Superior temporal gyrus (tissue), 1 donor: Measurements from ENCODE around the gene FAM187B.
A peak's percentile ranks its signal among the peaks of the same experiment; 100 is the strongest.
"Not testable (repeated sequence)": the region's sequence is repeated elsewhere in the genome, so short reads cannot be mapped to it uniquely, and the experiment has no call there.

Experiments
- DNase-seq: peaks from one replicate; pipeline ENCODE4 v3.0.0-alpha.2; 2016; ENCODE audit errors: extremely low spot score

Gene FAM187B

DNA sequence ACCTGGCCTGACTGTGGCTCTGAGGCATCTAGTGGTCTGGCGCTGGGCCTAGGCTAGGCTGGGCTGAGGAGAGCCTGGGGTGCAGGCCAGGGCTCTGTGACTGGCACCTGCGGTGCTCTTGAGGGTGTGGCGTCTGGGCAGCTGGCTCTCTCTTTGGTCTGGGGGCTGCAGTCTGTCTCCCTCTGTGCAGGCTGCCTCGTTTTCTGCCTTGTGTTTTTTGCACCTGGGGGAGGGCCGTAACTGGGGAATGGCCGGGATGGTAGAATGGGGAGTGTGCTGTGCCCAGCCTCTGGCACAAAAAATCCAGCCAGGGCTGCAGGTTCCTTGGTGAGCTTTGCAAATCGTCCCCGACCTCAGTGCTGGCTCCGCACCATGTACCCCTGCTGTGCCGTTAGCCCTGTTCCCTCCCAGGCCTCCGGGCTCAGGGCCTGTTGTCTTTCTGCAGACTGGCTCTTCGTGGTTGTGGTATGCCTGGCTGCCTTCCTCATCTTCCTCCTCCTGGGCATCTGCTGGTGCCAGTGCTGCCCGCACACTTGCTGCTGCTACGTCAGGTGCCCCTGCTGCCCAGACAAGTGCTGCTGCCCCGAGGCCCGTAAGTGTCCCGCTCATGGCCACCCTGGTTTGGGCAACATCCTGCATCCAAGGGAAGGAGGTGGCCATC lies 33.7 kb upstream of the FAM187B start:
- DNase-seq: no peak

DNA sequence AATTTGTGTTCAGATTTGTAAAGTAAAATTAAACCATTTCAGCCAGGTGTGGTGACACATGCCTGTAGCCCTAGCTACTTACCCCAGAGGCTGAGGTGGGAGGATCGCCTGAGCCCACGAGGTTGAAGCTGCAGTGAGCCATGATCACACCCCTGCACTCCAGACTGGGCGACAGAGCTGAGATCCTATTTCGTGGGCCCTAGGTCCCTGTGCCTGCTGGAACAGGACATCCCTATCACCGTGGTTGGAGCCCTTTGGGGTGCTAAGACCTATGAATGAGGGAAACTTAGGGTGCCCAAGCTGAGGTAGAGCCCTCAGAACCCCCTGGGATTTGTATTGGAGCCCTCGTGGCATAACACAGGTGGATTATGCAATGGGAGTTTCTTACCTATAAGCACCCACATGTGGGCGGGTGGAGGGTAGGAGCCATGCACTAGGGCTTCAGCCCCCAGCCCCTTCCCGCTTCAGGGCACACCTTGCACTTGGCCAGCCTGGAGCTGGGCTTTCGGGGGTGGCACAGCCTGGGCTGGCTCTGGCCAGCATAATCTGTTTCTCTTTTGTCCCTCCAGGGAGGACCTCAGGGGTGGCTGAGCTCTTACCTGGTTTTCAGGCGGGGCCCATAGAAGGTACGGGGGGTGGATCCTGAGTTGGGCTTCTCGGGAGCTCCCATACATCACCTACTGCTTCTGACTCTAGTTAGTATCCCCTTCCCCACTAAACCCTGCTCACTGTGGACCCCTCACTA lies 33.0 kb upstream of the FAM187B start:
- no peak for DNase-seq

DNA sequence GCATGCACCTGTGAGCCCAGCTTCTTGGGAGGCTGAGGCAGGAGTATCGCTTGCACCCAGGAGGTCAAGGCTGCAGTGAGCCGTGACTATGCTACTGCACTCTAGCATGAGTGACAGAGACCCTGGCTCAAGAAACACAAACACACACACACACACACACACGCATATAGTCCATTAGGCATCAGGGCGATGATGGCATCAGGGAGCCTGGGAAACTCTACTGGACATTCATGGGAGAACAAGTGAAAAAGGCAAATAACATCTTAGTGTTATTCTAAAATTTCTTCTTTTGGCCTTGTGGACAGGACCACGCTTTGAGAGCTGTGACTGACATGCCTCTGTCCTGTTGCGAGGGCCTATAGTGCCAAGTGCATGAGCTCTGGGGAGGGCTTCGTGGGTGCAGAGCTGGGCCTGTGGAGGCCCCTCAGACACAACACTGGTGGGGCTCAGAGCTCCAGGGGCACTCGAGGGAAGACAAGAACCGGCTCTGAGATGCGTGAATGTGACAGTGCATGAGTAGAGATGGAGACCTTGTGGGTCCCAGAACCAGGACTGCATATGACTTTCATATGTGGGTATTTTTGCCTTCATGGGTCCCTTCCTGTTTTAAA lies 32.3 kb upstream of the FAM187B start:
- DNase-seq: no peak

DNA sequence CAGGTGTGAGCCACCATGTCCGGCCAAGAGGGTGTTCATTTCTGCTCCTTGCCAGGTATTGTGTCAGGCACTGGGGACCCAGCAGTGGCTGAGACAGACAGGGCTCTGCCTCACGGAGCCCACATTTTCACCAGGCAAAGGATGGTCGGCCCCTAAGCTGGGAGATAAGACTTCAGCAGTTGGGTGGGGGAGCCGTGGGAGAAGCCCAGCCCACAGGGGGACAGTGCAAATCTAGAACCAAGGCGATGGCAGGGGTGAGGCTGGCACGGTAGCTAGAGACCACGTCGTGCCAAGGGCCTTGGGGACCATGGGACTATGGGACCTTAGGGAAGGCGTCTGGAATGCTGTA lies 28.5 kb upstream of the FAM187B start:
- DNase-seq: no peak

DNA sequence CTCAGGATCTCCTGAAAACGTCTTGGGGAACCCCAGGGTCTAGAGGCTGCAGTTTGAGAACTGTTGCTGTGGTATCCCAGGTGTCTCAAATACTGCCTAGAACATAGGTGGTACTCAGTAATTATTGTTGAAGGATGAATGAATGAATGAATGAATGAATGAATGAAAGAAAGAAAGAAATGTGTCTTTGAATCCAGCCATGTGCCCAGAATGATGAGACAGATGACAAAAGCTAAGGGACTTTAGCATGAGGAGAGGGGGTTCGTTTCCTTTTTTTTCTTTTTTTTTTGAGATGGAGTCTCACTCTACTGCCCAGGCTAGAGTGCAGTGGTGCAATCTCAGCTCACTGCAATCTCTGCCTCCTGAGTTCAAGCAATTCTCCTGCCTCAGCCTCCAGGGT lies 28.0 kb upstream of the FAM187B start:
- DNase-seq: no peak

DNA sequence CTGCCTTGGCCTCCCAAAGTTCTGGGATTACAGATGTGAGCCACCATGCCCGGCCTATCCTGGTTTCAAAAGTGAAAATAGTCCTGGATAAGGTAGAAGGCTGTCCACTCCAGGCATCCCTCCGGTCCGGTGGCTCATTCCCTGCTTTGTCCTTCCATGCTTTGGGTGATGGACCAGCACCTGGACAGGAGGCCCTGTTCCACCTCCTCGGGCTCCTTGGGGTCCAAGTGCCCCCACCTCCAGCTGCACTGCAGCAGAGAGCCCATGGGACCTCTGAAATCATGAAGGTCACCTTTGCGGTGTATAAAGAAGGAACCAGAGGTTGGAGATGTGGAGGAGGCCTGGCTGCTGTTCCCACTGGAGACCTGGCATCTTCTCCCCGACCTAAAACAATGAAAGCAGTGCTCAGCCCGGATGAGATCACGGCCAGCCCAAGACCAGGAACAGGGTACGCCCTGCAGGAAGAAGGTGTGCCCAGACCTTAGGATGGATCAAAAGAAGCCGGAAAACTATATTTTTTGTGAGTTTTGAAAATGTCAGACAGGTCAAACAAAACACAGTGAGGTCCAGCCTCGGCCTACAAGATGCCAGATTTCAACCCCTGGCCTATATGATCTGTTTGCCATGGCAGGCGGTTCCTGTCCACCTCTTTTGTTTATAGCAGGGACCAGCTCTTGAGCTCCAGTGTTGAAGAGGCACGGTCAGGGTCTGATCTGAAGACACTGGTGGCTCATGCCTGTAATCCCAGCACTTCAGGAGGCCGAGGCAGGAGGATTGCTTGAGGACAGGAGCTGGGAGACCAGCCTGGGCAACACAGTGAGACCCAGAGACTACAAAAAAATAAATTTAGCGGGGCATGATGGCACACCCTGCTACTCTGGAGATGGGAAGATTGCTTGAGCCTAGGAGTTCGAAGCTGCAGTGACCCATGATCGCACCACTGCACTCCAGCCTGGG lies 26.1 kb upstream of the FAM187B start:
- DNase-seq: no peak

DNA sequence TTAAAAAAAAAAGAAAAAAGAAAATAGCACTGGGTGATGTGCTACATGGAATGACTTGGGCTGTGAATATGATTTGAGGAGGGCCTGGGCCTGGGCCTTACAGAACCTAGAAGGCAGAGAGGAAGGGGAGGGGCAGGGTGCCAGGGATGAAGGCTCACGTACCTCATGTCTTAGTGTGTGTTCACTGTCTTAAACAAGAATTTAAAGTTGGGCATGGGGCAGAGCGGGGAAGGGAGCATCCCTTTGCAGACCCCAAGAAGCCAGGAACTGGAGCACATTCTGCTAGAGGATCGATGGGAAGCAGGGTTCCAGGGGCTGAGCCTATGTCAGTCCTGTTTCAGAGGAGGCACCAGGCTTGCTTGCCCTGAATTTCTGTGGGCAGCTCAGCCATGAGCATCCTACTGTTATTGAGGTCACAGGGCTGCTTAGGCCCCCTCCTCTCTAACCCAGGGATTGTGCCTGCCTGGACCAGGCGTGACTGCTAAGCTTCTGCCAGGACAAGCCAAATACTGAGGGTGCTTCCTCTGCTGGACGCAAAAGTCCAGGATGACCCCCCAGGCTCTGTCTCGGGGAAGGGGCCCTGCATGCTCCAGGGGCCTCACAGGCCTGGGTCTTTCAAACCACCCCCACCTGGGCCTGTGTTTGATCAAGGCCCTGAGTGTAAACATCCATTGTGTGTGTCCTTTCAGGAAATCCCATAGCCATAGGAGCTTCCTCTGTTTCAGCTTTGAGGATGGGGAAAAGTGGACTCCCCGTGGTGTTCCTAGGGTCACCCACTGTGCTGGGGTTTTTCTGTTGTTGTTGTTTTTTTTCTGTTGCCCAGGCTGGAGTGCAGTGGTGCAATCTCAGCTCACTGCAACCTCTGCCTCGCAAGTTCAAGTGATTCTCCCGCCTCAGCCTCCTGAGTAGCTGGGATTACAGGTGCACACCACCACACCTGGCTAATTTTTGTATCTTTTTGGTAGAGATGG lies 25.1 kb upstream of the FAM187B start:
- no peak for DNase-seq

DNA sequence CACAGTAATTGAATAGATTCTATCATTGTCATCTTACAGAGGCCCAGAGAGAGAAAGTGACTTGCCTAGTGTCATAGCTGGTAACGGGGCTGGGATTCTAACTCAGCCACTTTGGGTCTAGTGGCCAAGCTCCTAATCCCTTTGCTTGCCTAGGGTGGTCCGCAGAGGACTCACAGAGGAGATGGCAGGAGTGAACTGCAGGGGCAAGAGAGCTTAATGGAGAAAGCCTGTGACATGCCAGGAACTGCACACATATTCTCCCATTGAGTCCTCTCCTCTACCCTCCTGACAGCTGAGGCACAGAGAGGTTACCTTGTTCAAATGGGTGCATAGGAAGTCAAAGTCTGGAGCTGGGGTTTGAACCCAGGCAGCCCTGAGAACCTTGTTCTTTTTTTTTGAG lies 22.9 kb upstream of the FAM187B start:
- no peak for DNase-seq

DNA sequence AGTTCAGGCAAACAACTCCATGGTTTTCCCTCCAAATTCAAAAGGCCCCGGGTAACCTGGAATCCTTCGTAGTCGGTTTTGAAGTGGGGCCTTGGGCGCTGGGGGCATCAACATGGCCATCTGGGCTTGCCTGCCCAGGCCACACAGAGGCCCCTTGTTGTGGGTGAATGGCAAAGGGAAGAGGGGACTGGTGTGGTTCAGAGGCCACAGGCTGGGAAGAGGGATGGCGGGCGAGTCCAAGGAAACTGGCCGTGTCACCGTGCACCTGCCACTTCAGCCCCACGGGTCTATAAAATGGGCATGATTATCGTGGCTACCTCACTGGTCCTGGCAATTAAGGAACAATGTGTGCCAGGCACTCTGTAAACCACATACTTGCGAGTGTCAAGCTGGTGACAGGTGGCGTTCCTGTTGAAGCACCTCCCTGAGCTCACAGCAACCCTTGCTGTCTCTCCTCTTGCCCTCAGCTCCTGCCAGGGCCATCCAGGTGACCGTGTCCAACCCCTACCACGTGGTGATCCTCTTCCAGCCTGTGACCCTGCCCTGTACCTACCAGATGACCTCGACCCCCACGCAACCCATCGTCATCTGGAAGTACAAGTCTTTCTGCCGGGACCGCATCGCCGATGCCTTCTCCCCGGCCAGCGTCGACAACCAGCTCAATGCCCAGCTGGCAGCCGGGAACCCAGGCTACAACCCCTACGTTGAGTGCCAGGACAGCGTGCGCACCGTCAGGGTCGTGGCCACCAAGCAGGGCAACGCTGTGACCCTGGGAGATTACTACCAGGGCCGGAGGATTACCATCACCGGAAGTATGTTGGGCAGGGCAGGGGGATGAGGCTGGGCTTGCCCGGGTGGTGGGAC lies 21.5 kb upstream of the FAM187B start:
- DNase-seq: no peak

DNA sequence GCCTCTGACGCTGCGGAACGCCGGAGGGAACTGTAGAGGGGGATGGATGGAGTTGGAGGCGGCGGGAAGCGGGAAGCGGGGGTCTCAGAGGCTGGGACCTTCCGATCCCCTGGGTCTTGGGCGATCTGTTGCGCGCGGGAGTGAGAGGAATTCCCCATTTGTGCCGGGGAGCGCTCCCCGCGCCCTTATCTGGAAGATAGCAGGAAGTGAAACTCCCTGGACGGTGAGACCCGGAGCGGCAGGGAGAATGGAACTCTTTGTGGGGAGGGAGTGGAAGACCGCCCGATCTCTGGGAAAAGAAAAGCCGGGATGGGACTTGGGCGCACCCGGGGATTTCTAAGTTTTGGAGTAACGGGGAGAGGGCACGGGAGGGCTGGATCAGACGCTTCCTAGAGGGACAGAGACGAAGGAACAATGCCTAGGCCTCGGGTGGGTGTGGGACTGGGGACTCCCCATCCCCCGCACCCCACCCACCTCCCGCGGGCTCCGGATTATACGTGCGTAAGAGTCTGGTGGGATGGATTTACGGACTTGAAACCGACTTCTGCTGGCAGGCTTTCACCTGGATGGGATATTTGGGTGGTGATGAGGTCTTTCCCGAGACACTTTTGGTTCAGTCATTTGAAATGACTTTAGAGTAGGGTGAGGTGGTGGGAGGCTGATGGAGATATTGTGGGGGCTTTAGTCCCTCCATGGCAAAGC lies 20.8 kb upstream of the FAM187B start:
- DNase-seq: no peak

DNA sequence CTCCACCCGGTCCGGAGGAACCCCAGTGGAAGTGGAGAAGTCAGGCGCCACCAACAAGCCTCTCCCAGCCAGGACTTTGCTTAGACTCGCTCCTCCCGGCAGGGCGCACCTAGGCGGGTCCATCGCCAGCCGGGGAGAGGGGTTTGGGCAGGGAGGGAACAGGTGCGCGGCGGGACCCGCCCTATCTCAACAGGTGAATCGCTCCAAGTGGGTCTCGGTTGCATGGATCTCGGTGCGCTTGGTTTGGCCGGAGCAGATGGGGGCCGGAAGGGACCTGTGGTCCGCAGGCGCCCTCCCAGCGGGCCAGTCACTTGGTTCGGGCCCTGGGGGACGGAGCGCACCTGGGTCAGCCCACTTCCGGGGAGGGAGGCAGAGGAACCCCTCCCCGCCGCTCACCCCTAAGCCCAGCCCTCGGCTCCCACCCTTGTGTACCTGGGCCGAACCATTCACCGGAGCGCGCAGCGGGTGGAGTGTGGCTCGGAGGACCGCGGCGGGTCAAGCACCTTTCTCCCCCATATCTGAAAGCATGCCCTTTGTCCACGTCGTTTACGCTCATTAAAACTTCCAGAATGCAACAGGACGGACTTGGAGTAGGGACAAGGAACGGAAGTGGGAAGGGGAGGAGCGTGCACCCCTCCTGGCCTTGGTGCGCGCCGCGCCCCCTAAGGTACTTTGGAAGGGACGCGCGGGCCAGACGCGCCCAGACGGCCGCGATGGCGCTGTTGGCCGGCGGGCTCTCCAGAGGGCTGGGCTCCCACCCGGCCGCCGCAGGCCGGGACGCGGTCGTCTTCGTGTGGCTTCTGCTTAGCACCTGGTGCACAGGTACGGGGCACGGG lies 20.0 kb upstream of the FAM187B start, which contains the start of gene LSR:
LSR (plus strand) TSS at position 693 of the 836 bp plus-strand sequence; CDS start at position 714, 21 bp downstream.
- DNase-seq: no peak

DNA sequence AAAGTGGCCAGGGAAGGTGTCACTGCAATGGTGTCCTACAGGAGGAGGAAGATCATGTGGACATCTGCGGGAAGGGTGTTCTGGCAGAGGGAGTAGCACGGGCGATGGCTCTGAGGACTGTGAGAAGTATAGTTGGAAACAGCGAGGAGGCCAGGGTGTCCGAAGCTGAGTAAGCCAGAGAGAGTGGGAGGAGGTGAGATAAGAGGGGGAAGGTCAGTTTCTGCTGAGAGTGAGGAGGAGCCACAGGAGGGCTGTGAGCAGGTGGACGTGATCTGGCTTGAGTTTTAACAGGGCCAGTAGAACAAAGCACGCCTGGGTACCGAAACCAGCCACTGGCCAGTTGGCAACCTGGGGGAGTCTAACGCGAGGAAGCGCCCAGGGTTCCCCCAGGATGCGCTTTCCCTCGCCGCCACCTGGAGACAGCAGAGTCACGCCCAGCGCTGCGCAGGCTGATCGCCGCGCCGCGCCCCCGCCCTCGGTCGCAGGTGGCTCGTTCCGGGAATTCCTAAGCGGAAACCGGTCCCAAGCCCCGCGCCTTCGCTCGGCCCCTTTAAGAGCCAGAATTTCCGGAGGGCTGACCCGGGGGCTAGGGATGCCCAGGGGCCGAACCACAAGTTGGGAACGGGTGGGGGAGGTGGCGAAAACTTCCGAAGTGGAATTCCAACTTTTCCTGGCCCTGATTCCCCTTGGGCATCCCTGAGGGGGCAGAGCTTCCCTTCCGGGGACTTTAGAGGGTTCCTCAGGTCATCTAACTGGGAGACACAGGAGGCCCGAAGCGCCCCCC lies 19.2 kb upstream of the FAM187B start:
- no peak for DNase-seq

DNA sequence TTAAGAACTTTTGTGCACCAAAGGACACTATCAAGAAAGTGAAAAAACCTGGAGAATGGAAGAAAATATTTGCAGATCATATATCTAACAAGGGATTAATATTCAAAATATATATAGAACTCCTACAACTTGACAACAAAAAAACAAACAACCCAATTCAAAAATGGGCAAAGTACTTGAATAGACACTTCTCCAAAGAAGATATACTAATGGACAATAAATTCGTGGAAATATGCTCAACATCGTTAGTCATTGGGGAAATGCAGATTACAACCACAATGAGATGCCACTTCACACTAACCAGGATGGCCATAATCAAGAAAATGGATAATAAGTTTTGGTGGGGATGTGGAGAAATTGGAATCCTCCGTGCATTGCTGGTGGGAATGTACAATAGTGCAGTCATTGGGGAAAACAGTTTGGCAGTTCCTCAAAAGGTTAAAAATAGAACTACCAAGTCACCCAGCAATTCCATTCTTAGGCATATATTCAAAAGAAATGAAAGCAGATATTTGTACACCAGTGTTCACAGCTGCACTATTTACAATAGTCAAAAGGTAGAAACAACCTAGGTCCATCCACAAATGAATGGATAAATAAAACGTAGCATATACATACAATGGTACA lies 18.0 kb upstream of the FAM187B start:
- no peak for DNase-seq

DNA sequence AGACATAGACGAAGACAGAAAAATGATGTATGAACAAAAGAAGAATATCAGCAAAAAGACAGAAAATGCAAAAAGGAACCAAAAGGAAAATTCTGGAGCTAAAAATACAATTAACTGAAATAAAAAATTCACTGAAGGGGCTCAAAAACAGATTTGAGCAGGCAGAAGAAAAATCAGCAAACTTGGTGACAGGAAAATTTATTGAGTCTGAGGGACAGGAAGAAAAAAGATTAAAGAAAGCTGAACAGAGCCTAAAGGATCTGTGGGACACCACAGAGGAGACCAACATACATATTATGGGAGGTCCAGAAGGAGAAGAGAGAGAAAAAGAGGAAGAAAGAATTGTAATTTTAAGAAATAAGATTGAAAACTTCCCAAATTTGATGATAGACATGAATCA lies 12.9 kb upstream of the FAM187B start:
- no peak for DNase-seq

DNA sequence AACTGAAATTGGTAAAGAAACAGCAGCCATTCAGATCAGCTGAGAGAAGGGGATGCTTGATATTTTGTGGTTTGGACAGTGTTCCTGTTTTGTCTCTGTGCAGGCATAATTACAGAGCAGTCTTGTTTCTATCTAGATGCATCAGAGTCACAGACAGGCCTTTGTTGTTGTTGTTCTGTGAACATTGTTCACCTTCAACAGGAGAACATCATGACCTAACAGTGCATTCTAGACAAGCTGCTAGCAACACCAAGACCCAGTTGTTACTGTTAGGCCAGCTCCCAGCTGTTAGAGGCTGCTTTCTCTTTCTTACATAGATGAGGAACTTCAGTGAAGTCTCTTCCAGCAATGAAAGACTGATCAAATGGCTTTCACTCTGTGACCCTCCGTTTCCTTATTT lies 11.8 kb upstream of the FAM187B start:
- peak; percentile 50 for DNase-seq

DNA sequence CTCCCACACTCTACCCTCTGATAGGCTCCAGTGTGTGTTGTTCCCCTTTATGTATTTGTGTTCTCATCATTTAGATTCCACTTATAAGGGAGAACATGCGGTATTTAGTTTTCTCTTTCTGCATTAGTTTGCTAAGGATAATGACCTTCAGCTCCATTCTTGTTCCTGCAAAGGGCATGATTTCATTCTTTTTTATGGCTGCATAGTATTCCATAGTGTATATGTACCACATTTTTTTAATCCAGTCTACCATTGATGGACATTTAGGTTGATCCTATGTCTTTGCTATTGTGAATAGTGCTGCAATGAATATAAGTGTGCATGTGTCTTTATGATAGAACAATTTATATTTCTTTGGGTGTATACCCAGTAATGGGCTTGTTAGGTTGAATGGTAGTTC lies 11.1 kb upstream of the FAM187B start:
- not testable (repeated sequence) for DNase-seq
